Neutrophil (primary cell): ENCODE data around the gene TBC1D12.
"Not testable (repeated sequence)": the region's sequence is repeated elsewhere in the genome, so short reads cannot be mapped to it uniquely, and the experiment has no call there.

ENCODE experiments used
- H3K27ac ChIP-seq: fragments of 200-600 bp; sonication (generic); 2 replicates; pipeline ENCODE4 v1.5.1; 2016; ENCODE audit warnings: mild to moderate bottlenecking, moderate library complexity
- H3K27me3 ChIP-seq: fragments of 200-600 bp; sonication (generic); 2 replicates; pipeline ENCODE4 v1.6.0; 2016; ENCODE audit warnings: mild to moderate bottlenecking
- H3K36me3 ChIP-seq: fragments of 200-600 bp; sonication (generic); 2 replicates; pipeline ENCODE4 v1.5.1; 2017
- H3K4me1 ChIP-seq, 2 experiments: fragments of 200-600 bp in 1 of 2; sonication (generic) in 1 of 2; 1 replicate in 1 of 2; 2 replicates in 1 of 2; pipeline versions ENCODE4 v1.5.1 to v1.6.1; 2013 to 2016; ENCODE audit warnings: low read depth in 1 of 2, low read length in 1 of 2, mild to moderate bottlenecking in 1 of 2, moderate library complexity in 1 of 2; ENCODE audit not compliant: control insufficient read depth in 1 of 2, insufficient read depth in 1 of 2
- H3K4me3 ChIP-seq, 2 experiments: fragments of 200-600 bp in 1 of 2; sonication (generic) in 1 of 2; 1 replicate in 1 of 2; 2 replicates in 1 of 2; pipeline ENCODE4 v1.5.1; 2013 to 2016; ENCODE audit warnings: low read depth in 1 of 2, low read length in 1 of 2, mild to moderate bottlenecking in 1 of 2, moderate library complexity in 1 of 2
- H3K9me3 ChIP-seq: fragments of 200-600 bp; sonication (generic); 2 replicates; pipeline ENCODE4 v1.5.1; 2016
- CTCF ChIP-seq: fragments of 200-600 bp; sonication (generic); IDR thresholded peaks from 2 replicates; pipeline ENCODE4 v1.5.1; 2016; ENCODE audit warnings: antibody characterized with exemption

The TBC1D12 gene

GRCh38 chr10:94370501-94370900, 31.8 kb upstream of the TBC1D12 start:
- peaks cover 57% of the 10 kb centered on the region for H3K27me3 ChIP-seq
- no peak overlapping the region for H3K4me3 ChIP-seq
- TF ChIP-seq CTCF = no peak
- no peaks in the 10 kb centered on the region for H3K9me3 ChIP-seq
- H3K36me3 ChIP-seq = no peaks in the 10 kb centered on the region
- H3K4me1 ChIP-seq = no peaks in the 10 kb centered on the region
- H3K27ac ChIP-seq = no peak overlapping the region

- Histone ChIP-seq H3K4me3 (no peak overlapping the region), H3K27ac (no peak overlapping the region), H3K9me3 (no peaks in the 10 kb centered on the region), H3K36me3 (no peaks in the 10 kb centered on the region), H3K4me1 (no peaks in the 10 kb centered on the region), H3K27me3 (peaks cover 53% of the 10 kb centered on the region)
- TF ChIP-seq CTCF = no peak
Observed at GRCh38 chr10:94375374-94375773, 27.0 kb upstream of the TBC1D12 start.

- H3K9me3 ChIP-seq = no peaks in the 10 kb centered on the region
- peaks cover 42% of the 10 kb centered on the region for H3K27me3 ChIP-seq
- H3K4me3 ChIP-seq = no peak overlapping the region
- no peak overlapping the region for H3K27ac ChIP-seq
- H3K36me3 ChIP-seq = no peaks in the 10 kb centered on the region
- no peaks in the 10 kb centered on the region for H3K4me1 ChIP-seq
- no peak for TF ChIP-seq CTCF
Observed at GRCh38 chr10:94376865-94377264, 25.5 kb upstream of the TBC1D12 start.

GRCh38 chr10:94383530-94383929, 18.8 kb upstream of the TBC1D12 start:
- H3K4me1 ChIP-seq = no peaks in the 10 kb centered on the region
- H3K9me3 ChIP-seq = no peaks in the 10 kb centered on the region
- no peaks in the 10 kb centered on the region for H3K27me3 ChIP-seq
- H3K27ac ChIP-seq = no peak overlapping the region
- TF ChIP-seq CTCF = no peak
- no peak overlapping the region for H3K4me3 ChIP-seq
- H3K36me3 ChIP-seq = no peaks in the 10 kb centered on the region

GRCh38 chr10:94385733-94386132, 16.6 kb upstream of the TBC1D12 start:
- not testable (repeated sequence) for H3K4me3 ChIP-seq, H3K27ac ChIP-seq, H3K36me3 ChIP-seq, H3K9me3 ChIP-seq, H3K27me3 ChIP-seq, H3K4me1 ChIP-seq

- H3K27ac ChIP-seq, H3K36me3 ChIP-seq, H3K9me3 ChIP-seq, H3K4me1 ChIP-seq, H3K4me3 ChIP-seq: not testable (repeated sequence)
- peaks cover 25% of the 10 kb centered on the region for H3K27me3 ChIP-seq
Observed at GRCh38 chr10:94392117-94392516, 10.2 kb upstream of the TBC1D12 start.
